GM19239 (cell line): ENCODE results near the gene ADGRF5.

Source experiments
- DNase-seq: peaks from one replicate; pipeline ENCODE4 v3.0.0; 2011; ENCODE audit warnings: low spot score; ENCODE audit not compliant: insufficient read length
- FAIRE-seq: peaks from 2 replicates; lab custom pipeline; 2011; peaks lifted over from hg19 to GRCh38; lab: Jason Lieb, UNC

Gene ADGRF5

GRCh38 chr6:46933751-46934150 lies 12.0 kb upstream of the ADGRF5 start:
- FAIRE-seq = no peak

GRCh38 chr6:46932526-46933319 lies 11.0 kb upstream of the ADGRF5 start:
- FAIRE-seq (no peak), DNase-seq (no peak)

More at GRCh38 chr6:46933751-46934150, 12.0 kb upstream of the ADGRF5 start:
- no peak for DNase-seq

GRCh38 chr6:46931416-46931815 lies 9.7 kb upstream of the ADGRF5 start:
- no peak for DNase-seq
- no peak for FAIRE-seq

GRCh38 chr6:46930331-46930730 lies 8.6 kb upstream of the ADGRF5 start:
- FAIRE-seq (no peak), DNase-seq (no peak)

GRCh38 chr6:46927066-46927465 lies 5.3 kb upstream of the ADGRF5 start:
- FAIRE-seq = no peak
- DNase-seq = no peak

- FAIRE-seq = no peak
Measured at GRCh38 chr6:46926481-46926880, 4.7 kb upstream of the ADGRF5 start.

GRCh38 chr6:46925563-46926253 lies 4.0 kb upstream of the ADGRF5 start:
- FAIRE-seq = no peak
- DNase-seq = no peak

More at GRCh38 chr6:46926481-46926880, 4.7 kb upstream of the ADGRF5 start:
- DNase-seq = no peak

- FAIRE-seq = no peak
Measured at GRCh38 chr6:46923476-46923875, 1.7 kb upstream of the ADGRF5 start.

GRCh38 chr6:46921059-46921458 lies 679 bp downstream of the ADGRF5 start:
- FAIRE-seq = no peak
- DNase-seq = no peak

More at GRCh38 chr6:46923476-46923875, 1.7 kb upstream of the ADGRF5 start:
- DNase-seq = no peak

- DNase-seq (no peak), FAIRE-seq (no peak)
Measured at GRCh38 chr6:46918806-46919205, 2.9 kb downstream of the ADGRF5 start.

GRCh38 chr6:46917002-46917545 lies 4.7 kb downstream of the ADGRF5 start:
- DNase-seq (no peak), FAIRE-seq (no peak)

- no peak for DNase-seq
- no peak for FAIRE-seq
Measured at GRCh38 chr6:46915866-46916265, 5.9 kb downstream of the ADGRF5 start.

GRCh38 chr6:46915380-46915779 lies 6.4 kb downstream of the ADGRF5 start:
- DNase-seq (no peak), FAIRE-seq (no peak)

- FAIRE-seq = no peak
Measured at GRCh38 chr6:46914279-46914810, 7.4 kb downstream of the ADGRF5 start.

GRCh38 chr6:46909371-46909770 lies 12.4 kb downstream of the ADGRF5 start:
- FAIRE-seq = no peak
- DNase-seq = no peak

More at GRCh38 chr6:46914279-46914810, 7.4 kb downstream of the ADGRF5 start:
- no peak for DNase-seq

- DNase-seq (no peak), FAIRE-seq (no peak)
Measured at GRCh38 chr6:46906776-46907175, 15.0 kb downstream of the ADGRF5 start.

- no peak for FAIRE-seq
Measured at GRCh38 chr6:46904117-46904516, 17.6 kb downstream of the ADGRF5 start.

GRCh38 chr6:46903175-46903574 lies 18.6 kb downstream of the ADGRF5 start:
- FAIRE-seq = no peak
- no peak for DNase-seq

More at GRCh38 chr6:46904117-46904516, 17.6 kb downstream of the ADGRF5 start:
- DNase-seq = no peak

- FAIRE-seq (no peak), DNase-seq (no peak)
Measured at GRCh38 chr6:46901882-46902314, 19.8 kb downstream of the ADGRF5 start.

GRCh38 chr6:46900266-46900665 lies 21.5 kb downstream of the ADGRF5 start:
- FAIRE-seq (no peak), DNase-seq (no peak)

- DNase-seq (no peak), FAIRE-seq (no peak)
Measured at GRCh38 chr6:46899659-46900058, 22.1 kb downstream of the ADGRF5 start.
